ENCODE results near the gene PPIA. TPM values are rescaled to one million over a fixed set of nuclear protein-coding genes. Genes with fewer than 3 reads are reported as not detected.

Gene PPIA
- total and polyA plus RNA-seq, 2 donors (not counting 1 experiment from before 2014, with no cell fraction given): 807 to 1,498 TPM

- H3K9me3 ChIP-seq (ENCODE audit: control extremely low read depth in 1 of 3, control insufficient read depth in 2 of 3, insufficient read depth in 1 of 3, low read length in 2 of 3): no peaks in the 10 kb centered on the region
- H3K4me2 ChIP-seq (replicated peaks; ENCODE audit: low read depth, low read length, poor library complexity, severe bottlenecking): peak overlapping the region; percentile 79
- ATAC-seq (ENCODE audit: low read depth): peak; percentile 3
- H3K4me1 ChIP-seq (ENCODE audit: control insufficient read depth in 2 of 2, insufficient read depth in 2 of 2, low read length in 2 of 2): peaks cover 15 to 26% of the 10 kb centered on the region in 2 donors
- no peaks in the 10 kb centered on the region for H3K9me3 Mint-ChIP-seq (ENCODE audit: insufficient read depth)
- H2AFZ ChIP-seq (ENCODE audit: insufficient read depth, low read depth, low read length, poor library complexity, severe bottlenecking): peak overlapping the region; percentile 95
- H3K79me2 ChIP-seq (ENCODE audit: control insufficient read depth, insufficient read depth, low read length): peaks cover 36% of the 10 kb centered on the region
- no peaks in the 10 kb centered on the region for H3K27me3 Mint-ChIP-seq
- no peak for DNase-seq
- intact Hi-C loops (cut with micrococcal nuclease): loop anchor here (1.0 to 5.0 kb wide), 10 partner anchors 48 to 869 kb away; partner anchors contain the start of genes H2AZ2, MYO1G, OGDH and PURB
- POLR2A ChIA-PET: interaction anchor here (1.4 kb wide), 1 partner anchor 47 kb away, joined by 4 read pairs; the partner anchor contains the start of gene ZMIZ2
- H3K4me1 Mint-ChIP-seq: peaks cover 38% of the 10 kb centered on the region
- peaks cover 29% of the 10 kb centered on the region for H4K20me1 ChIP-seq (ENCODE audit: control insufficient read depth, insufficient read depth, low read length, poor library complexity, severe bottlenecking)
- peaks cover 11 to 29% of the 10 kb centered on the region in 2 experiments for H3K36me3 ChIP-seq (replicated peaks in 1 of 2; ENCODE audit: control extremely low read depth in 1 of 2, control insufficient read depth in 1 of 2, extremely low read depth in 1 of 2, insufficient read depth in 2 of 2, low read length in 1 of 2)
- peak overlapping the region; percentile 98 for H3K27ac Mint-ChIP-seq
- WGBS (ENCODE audit: insufficient coverage): 1% methylated on average over 59 of the region's 59 CpGs
- H3K27me3 ChIP-seq (replicated peaks in 1 of 4; ENCODE audit: control extremely low read depth in 1 of 4, control insufficient read depth in 3 of 4, insufficient read depth in 4 of 4, low read length in 3 of 4): no peaks in the 10 kb centered on the region
- peak overlapping the region; percentile 93 for H3K4me3 Mint-ChIP-seq
- H3K4me3 ChIP-seq (ENCODE audit: control extremely low read depth in 1 of 5, extremely low read depth in 1 of 5, insufficient read depth in 1 of 5, low read depth in 2 of 5, low read length in 4 of 5): peak overlapping the region; percentile 1 to 98 (median 93)
- TF ChIP-seq CTCF (IDR thresholded peaks at IDR 0.05) (no peak), EZH2 (IDR thresholded peaks at IDR 0.05; ENCODE audit: borderline replicate concordance, insufficient read depth, low read depth, low read length, poor library complexity, severe bottlenecking) (no peak)
- H3K27ac ChIP-seq (ENCODE audit: low read length in 2 of 2): peak overlapping the region; percentile 73 to 92
- CTCF ChIA-PET: interaction anchor here (1.0 kb wide), 1 partner anchor 27 kb away, joined by 3 read pairs; no protein-coding TSS in a partner anchor
- H3K9ac ChIP-seq (ENCODE audit: low read length): peak overlapping the region; percentile 84
Observed at GRCh38 chr7:44796034-44796503, 412 bp upstream of the PPIA start.

Measured in B cell (primary cell).